Measurements from ENCODE around the gene MYF5.

MYF5 gene

DNA sequence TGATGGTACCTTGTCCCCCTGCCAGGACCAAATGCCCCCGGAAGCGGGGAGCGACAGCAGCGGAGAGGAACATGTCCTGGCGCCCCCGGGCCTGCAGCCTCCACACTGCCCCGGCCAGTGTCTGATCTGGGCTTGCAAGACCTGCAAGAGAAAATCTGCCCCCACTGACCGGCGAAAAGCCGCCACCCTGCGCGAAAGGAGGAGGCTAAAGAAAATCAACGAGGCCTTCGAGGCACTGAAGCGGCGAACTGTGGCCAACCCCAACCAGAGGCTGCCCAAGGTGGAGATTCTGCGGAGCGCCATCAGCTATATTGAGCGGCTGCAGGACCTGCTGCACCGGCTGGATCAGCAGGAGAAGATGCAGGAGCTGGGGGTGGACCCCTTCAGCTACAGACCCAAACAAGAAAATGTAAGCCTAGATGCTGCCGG lies 8.9 kb upstream of the MYF5 start:
- no peak overlapping the region for H3K4me3 ChIP-seq (replicated peaks; ENCODE audit: low read depth, low read length)
- TF ChIP-seq, protein P1, sequence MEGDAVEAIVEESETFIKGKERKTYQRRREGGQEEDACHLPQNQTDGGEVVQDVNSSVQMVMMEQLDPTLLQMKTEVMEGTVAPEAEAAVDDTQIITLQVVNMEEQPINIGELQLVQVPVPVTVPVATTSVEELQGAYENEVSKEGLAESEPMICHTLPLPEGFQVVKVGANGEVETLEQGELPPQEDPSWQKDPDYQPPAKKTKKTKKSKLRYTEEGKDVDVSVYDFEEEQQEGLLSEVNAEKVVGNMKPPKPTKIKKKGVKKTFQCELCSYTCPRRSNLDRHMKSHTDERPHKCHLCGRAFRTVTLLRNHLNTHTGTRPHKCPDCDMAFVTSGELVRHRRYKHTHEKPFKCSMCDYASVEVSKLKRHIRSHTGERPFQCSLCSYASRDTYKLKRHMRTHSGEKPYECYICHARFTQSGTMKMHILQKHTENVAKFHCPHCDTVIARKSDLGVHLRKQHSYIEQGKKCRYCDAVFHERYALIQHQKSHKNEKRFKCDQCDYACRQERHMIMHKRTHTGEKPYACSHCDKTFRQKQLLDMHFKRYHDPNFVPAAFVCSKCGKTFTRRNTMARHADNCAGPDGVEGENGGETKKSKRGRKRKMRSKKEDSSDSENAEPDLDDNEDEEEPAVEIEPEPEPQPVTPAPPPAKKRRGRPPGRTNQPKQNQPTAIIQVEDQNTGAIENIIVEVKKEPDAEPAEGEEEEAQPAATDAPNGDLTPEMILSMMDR (IDR thresholded peaks at IDR 0.05; ENCODE audit: low read depth, low read length, missing control alignments) = no peak
- no peak for DNase-seq (ENCODE audit: extremely low read depth, low read depth)

DNA sequence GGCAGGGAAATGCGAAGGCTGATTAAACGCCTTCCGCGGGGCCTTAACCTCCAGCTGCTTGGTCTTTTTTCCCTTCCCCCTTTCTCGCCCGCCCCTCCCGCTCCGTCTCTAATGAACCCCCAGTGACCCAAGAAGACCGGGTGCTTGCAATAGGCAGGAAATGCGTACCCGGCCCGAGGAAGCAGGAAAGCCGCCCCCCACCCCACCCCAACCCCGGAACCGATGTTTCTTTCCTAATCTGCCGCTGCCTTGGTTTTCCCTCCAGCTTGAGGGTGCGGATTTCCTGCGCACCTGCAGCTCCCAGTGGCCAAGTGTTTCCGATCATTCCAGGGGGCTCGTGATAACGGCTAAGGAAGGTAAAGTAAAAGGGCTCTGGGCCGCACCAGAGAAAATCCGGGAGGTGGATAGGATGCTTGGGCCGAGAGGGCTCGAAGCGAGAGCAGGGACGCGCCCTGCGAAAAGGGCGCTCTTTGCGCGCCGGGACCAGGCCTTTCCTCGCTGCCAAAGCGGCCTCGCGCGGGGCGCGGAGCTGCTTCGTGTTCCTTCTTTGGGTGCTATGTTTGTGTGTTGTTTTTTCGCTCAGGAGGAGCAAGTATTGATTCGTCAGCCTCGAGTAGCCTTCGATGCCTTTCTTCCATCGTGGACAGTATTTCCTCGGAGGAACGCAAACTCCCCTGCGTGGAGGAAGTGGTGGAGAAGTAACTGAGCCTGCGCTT lies 8.3 kb upstream of the MYF5 start:
- no peak for DNase-seq (ENCODE audit: extremely low read depth, low read depth)
- H3K4me3 ChIP-seq (replicated peaks; ENCODE audit: low read depth, low read length) = no peak overlapping the region
- TF ChIP-seq, protein P1 (IDR thresholded peaks at IDR 0.05; ENCODE audit: low read depth, low read length, missing control alignments) = no peak

DNA sequence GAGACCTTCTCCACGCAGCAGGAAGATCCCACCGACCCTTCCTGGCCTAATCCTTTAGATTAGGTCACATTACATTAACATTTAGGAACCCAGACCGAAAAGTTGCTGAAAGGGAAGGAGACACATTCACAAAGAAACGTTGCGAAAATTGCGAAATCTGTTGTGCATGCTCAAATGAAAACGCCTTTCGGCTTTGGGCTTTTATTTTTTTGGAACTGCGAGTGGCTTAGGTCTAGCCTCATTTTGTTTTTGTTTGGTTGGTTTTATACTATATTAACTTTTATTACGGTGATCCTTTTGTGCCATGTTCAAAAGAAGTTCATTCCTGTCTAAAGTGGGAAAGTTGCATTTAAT lies 7.8 kb upstream of the MYF5 start:
- no peak for DNase-seq (ENCODE audit: extremely low read depth, low read depth)
- TF ChIP-seq, protein P1 (IDR thresholded peaks at IDR 0.05; ENCODE audit: low read depth, low read length, missing control alignments) = no peak
- no peak overlapping the region for H3K4me3 ChIP-seq (replicated peaks; ENCODE audit: low read depth, low read length)

DNA sequence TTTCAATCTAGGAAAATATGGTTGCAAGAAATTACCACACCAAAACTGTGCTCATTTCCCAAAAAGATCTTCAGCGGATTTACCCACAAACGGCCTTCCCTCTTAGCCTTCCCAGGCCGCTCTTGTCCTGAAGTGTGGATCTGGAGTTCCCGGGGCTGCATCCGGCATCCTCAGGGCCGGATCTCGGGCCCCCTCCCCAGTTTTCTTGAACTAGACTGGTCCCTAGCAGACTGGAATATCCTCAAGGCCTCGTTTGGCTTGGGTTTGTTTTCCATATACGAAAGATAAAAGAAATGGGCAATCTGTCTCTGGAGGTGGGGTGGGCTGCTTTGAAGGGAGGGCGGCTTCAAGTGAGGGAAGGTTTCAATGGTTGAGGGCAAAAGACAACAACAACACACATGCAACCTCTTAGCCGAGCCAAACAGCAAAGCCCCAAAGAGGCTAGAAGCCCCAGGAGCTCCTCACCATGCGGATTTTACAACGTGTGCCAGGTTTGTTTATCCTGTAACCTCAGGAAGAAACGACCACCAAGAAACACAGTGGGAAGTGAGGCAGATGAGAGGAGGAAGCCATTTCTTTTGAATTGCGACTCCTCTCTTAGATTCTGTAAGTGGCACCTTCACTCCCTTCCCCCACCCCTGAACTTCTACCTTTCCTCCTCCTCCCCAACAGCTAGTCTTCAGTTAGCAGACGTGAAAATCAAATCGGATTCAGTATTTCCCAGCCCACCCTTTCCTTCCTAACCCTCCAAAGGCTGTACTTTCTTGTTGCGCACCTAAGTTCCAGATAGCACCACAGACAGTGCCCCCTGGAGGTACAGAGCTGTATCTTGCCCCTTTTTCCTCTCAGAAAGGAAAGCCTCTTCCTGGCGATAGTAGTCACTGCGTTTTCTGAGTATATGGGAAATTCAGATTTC lies 6.6 kb upstream of the MYF5 start:
- TF ChIP-seq, protein P1 (IDR thresholded peaks at IDR 0.05; ENCODE audit: low read depth, low read length, missing control alignments) = peak; percentile 49
- no peak for DNase-seq (ENCODE audit: extremely low read depth, low read depth)
- H3K4me3 ChIP-seq (replicated peaks; ENCODE audit: low read depth, low read length) = no peak overlapping the region

DNA sequence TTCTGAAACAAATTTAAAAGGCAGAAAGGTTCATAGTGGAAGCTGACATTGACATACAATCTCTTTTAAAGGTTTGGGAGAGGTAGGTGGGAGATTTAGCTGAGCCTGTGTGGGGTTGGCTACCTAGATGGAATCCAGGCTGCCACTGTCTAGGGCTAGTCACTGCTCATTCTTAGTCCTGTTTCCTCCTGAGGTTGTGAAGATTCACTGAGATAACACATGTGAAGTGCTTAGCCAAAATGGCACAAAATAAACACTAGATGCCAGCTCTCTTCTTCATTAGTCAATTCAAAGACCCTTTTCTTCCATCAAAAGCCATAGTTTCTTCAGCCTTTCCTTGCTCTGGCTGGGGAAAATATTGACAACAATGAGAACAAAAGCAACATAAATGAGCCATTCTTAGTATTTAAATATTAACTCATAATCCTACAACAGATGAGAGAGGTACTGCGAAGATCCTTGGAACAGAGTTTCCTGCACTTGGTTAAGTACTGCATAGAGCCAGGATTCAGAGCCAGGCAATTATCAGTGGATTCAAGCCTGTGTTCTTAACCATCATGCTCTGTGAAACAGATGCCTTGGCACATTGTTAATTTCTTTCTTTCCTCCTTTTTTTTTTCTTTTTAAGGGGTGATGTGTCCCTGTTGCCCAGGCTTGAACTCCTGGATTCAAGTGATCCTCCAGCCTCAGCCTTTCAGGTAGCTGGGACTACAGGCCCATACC lies 5.8 kb upstream of the MYF5 start:
- H3K4me3 ChIP-seq (replicated peaks; ENCODE audit: low read depth, low read length) = no peak overlapping the region
- TF ChIP-seq, protein P1 (IDR thresholded peaks at IDR 0.05; ENCODE audit: low read depth, low read length, missing control alignments) = no peak
- no peak for DNase-seq (ENCODE audit: extremely low read depth, low read depth)

DNA sequence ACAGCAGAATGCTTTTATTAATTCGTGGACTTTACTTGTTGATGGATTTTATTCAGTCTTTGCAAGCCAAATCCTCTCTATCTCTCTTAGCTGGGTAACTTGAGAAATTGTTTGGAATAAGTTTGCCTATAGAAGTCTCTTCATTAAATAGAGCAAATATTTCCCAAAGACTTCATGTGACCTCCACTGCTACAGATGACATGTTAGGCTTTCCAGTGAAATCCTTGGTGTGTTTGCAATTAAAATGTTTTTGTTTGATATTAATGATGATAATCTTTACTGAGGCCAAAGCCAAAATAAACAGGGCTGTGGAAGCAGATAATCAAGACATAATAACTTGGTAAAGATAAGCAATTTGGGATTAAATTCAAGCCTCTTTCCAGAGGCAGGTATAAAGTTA lies 4.8 kb upstream of the MYF5 start:
- H3K4me3 ChIP-seq (replicated peaks; ENCODE audit: low read depth, low read length) = no peak overlapping the region
- TF ChIP-seq, protein P1 (IDR thresholded peaks at IDR 0.05; ENCODE audit: low read depth, low read length, missing control alignments) = no peak

More for the DNA sequence above, 4.8 kb upstream of the MYF5 start:
- DNase-seq (ENCODE audit: extremely low read depth, low read depth) = no peak

Measured in HFF-Myc (cell line).